Ovary (tissue), 9 donors: Measurements from ENCODE around the gene CDNF. TPM values are rescaled to one million over a fixed set of nuclear protein-coding genes. Genes with fewer than 3 reads are reported as not detected.

Source experiments
- DNase-seq, 5 donors: peaks; one replicate each; pipeline ENCODE4 v3.0.0-alpha.2; 2019 to 2020
- H3K27ac ChIP-seq, 2 donors: fragments of 200-600 bp; one replicate each; pipeline versions ENCODE4 v1.5.1 to v1.8.0; 2019 to 2022
- H3K27me3 ChIP-seq: fragments of 200-600 bp; one replicate; pipeline ENCODE4 v1.8.0; 2022
- H3K36me3 ChIP-seq: fragments of 200-600 bp; sonication (generic); one replicate; pipeline ENCODE4 v1.5.1; 2019
- H3K4me1 ChIP-seq: one replicate; pipeline ENCODE4 v1.8.1; 2013; ENCODE audit warnings: mild to moderate bottlenecking, moderate library complexity; ENCODE audit not compliant: insufficient read depth
- H3K4me3 ChIP-seq: fragments of 200-600 bp; sonication (generic); one replicate; pipeline ENCODE4 v1.5.1; 2017
- H3K9me3 ChIP-seq, 2 donors: fragments of 200-600 bp in 1 of 2; sonication (generic) in 1 of 2; one replicate each; pipeline versions ENCODE4 v1.5.1 to v1.8.1; 2013 to 2019; ENCODE audit warnings: mild to moderate bottlenecking in 1 of 2, moderate library complexity in 1 of 2
- EP300 ChIP-seq: sonication (generic); formaldehyde crosslinking; IDR thresholded peaks from one replicate; pipeline ENCODE4 v1.6.1; 2017; ENCODE audit warnings: antibody characterized with exemption
- POLR2A ChIP-seq: fragments of 450-650 bp; IDR thresholded peaks from one replicate; pipeline ENCODE4 v1.6.1; 2017; ENCODE audit warnings: antibody characterized with exemption, mild to moderate bottlenecking, moderate library complexity
- WGBS, 3 donors: extraction: QIAGEN DNeasy Blood & Tissue Kit in 1 of 3; methylation state at CpG; one replicate each; pipeline versions ENCODE4 v1.1.5 to v1.1.7; 2013 to 2017; 5-methylcytosine and 5-hydroxymethylcytosine counted together
- intact Hi-C, 4 donors: fragments of 100-400 bp; cut with DNase I; formaldehyde crosslinking; loops; one replicate each; pipeline versions ENCODE4 v1.11.0 to v1.15.1; 2022 to 2023
- polyA plus RNA-seq, 2 donors: library from polyadenylated mRNA; stranded (reverse); fragments of 200-250 nt in 1 of 2; fragments of 350-450 nt in 1 of 2; fragmentation: Illumina TruSeq in 1 of 2; extraction: RNeasy Lipid Tissue Mini Kit (QIAGEN cat#74804) in 1 of 2; gene quantifications; one replicate each; pipeline ENCODE4 v1.2.3, GENCODE V29; 2013 to 2014
- total RNA-seq, 7 donors: library from RNA; depleted of rRNA in 2 of 7; stranded (reverse); fragments of >200 nt in 2 of 7; fragmentation: NEBNext Ultra II Directional in 3 of 7; extraction: Animal tissue kit (Norgen Biotek cat#: 25700) in 3 of 7; gene quantifications; one replicate each; pipeline versions ENCODE4 v1.1.0 to v1.2.4, GENCODE V29; 2016 to 2023
- TF ChIP-seq, protein P1 (sequence below), 3 donors: fragments of 450-650 bp in 2 of 3; fragments of 200-600 bp in 1 of 3; IDR thresholded peaks; one replicate each; pipeline versions ENCODE4 v1.5.1 to v1.8.0; 2016 to 2022; ENCODE audit warnings: antibody characterized with exemption in 3 of 3, mild to moderate bottlenecking in 1 of 3
- donor health status: DM: no; HTN: no; CAD: no; lungs with moderate emphysema.
- donor health status: DM: no; HTN: no; CAD: no.
- donor health status: Bipolar disorder and iron deficiency.
- donor health status: DM: yes; HTN: yes; CAD: no.
- donor health status: DM: no; HTN: no; CAD: no.
- donor health status: DM: yes; HTN: yes; CAD: no.

CDNF gene
- total and polyA plus RNA-seq, 9 donors, result 1.5 to 6.0 (median 3.5) TPM

DNA sequence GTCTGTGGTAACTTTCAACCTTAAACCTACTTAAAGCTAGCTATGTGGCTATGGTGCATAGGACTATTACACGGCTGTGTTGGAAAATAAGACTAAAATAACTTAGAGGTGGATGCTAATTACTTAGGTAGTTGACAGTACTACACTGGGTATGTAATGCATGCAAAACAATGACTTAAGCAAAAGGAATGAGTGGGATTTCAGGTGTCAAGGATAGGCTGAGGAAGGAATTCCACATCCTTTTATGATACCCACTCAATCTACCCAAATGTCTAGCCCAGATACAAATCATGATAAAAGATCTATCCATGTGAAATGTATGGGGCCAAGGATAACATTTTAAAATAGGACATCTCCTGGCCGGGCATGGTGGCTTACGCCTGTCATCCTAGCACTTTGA lies 13.9 kb downstream of the CDNF start:
- Histone ChIP-seq H3K9me3 (no peaks in the 10 kb centered on the region), H3K27me3 (no peaks in the 10 kb centered on the region), H3K27ac (no peak overlapping the region), H3K4me1 (no peaks in the 10 kb centered on the region), H3K4me3 (no peak overlapping the region), H3K36me3 (no peaks in the 10 kb centered on the region)
- WGBS, 3 donors, result 74 to 89% (median 87%) methylated on average over 3 of the region's 3 CpGs
- no peak for DNase-seq
- intact Hi-C loops, result loop anchor here in 1 of 4 donors (10.0 kb wide), 1 partner anchor 289 kb away; no protein-coding TSS in a partner anchor
- no peak for TF ChIP-seq POLR2A
- no peak for TF ChIP-seq EP300
- TF ChIP-seq, protein P1, sequence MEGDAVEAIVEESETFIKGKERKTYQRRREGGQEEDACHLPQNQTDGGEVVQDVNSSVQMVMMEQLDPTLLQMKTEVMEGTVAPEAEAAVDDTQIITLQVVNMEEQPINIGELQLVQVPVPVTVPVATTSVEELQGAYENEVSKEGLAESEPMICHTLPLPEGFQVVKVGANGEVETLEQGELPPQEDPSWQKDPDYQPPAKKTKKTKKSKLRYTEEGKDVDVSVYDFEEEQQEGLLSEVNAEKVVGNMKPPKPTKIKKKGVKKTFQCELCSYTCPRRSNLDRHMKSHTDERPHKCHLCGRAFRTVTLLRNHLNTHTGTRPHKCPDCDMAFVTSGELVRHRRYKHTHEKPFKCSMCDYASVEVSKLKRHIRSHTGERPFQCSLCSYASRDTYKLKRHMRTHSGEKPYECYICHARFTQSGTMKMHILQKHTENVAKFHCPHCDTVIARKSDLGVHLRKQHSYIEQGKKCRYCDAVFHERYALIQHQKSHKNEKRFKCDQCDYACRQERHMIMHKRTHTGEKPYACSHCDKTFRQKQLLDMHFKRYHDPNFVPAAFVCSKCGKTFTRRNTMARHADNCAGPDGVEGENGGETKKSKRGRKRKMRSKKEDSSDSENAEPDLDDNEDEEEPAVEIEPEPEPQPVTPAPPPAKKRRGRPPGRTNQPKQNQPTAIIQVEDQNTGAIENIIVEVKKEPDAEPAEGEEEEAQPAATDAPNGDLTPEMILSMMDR (IDR thresholded peaks at IDR 0.05), result no peak

- Histone ChIP-seq H3K27ac (no peak overlapping the region), H3K9me3 (no peaks in the 10 kb centered on the region), H3K27me3 (no peaks in the 10 kb centered on the region), H3K4me3 (no peak overlapping the region), H3K4me1 (no peaks in the 10 kb centered on the region), H3K36me3 (no peaks in the 10 kb centered on the region)
- no peak for DNase-seq
- no peak for TF ChIP-seq EP300
- no peak for TF ChIP-seq POLR2A
- TF ChIP-seq, protein P1 (IDR thresholded peaks at IDR 0.05), result no peak
- intact Hi-C loops, result loop anchor here in 1 of 4 donors (10.0 kb wide), 1 partner anchor 288 kb away; no protein-coding TSS in a partner anchor
- 24 to 33% (median 31%) methylated on average over 3 of the region's 3 CpGs for WGBS, 3 donors
Observed at GRCh38 chr10:14822879-14823755, 14.7 kb downstream of the CDNF start.

DNA sequence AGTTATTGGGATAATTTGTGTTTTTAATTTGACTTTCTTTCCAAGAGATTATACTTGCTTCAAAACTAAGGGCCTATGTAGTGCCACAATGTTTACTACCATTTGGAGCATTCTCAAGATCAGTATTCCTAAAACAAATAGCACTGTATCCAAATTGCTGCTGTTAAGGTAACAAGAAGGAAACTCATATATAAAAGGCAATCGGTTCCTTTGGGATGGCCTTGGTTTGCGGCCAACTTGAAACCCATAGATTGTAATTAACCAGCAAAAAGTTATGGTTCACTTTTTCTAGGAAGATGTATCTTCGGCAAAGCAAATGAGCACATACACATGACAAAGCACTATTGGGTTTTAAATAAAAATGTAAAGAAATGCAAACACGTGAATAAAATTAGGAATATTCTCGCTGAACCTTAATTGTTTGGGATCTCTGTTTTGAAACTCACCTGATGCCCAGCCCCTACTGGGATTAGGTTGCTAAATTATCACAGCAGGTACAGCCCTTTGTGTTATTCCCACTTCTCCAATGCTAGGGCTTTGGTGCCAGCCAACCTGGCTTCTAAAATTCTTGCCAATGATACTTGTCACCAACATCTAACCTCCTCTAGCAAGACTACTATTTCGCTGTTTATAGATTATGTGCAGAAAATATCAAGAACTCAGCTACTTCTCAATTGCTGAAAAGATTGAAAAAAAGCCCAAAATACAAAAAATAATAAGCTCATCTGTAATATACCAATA lies 16.0 kb downstream of the CDNF start:
- no peak for TF ChIP-seq EP300
- TF ChIP-seq POLR2A, result no peak
- TF ChIP-seq, protein P1 (IDR thresholded peaks at IDR 0.05), result no peak
- Histone ChIP-seq H3K27me3 (no peaks in the 10 kb centered on the region), H3K36me3 (no peaks in the 10 kb centered on the region), H3K27ac (no peak overlapping the region), H3K9me3 (no peaks in the 10 kb centered on the region), H3K4me3 (no peak overlapping the region), H3K4me1 (no peaks in the 10 kb centered on the region)
- intact Hi-C loops, result loop anchor here in 1 of 4 donors (10.0 kb wide), 1 partner anchor 287 kb away; no protein-coding TSS in a partner anchor
- DNase-seq, result no peak
- 67 to 90% (median 82%) methylated on average over 6 of the region's 6 CpGs for WGBS, 3 donors

- intact Hi-C loops, result loop anchor here in 1 of 4 donors (10.0 kb wide), 1 partner anchor 286 kb away; no protein-coding TSS in a partner anchor
- WGBS, 3 donors, result 93 to 94% (median 93%) methylated on average over 5 of the region's 5 CpGs
Observed at GRCh38 chr10:14820775-14821154, 17.1 kb downstream of the CDNF start.

More at GRCh38 chr10:14820775-14821154, 17.1 kb downstream of the CDNF start:
- Histone ChIP-seq H3K4me1 (no peaks in the 10 kb centered on the region), H3K4me3 (no peak overlapping the region), H3K27ac (no peak overlapping the region), H3K27me3 (no peaks in the 10 kb centered on the region), H3K9me3 (no peaks in the 10 kb centered on the region), H3K36me3 (no peaks in the 10 kb centered on the region)
- no peak for DNase-seq
- no peak for TF ChIP-seq EP300
- TF ChIP-seq POLR2A, result no peak
- TF ChIP-seq, protein P1 (IDR thresholded peaks at IDR 0.05), result no peak
